ENCODE data around the gene SON. TPM values are rescaled to one million over a fixed set of nuclear protein-coding genes. Genes with fewer than 3 reads are reported as not detected.
"Not testable (repeated sequence)": the region's sequence is repeated elsewhere in the genome, so short reads cannot be mapped to it uniquely, and the experiment has no call there.

SON gene, protein sequence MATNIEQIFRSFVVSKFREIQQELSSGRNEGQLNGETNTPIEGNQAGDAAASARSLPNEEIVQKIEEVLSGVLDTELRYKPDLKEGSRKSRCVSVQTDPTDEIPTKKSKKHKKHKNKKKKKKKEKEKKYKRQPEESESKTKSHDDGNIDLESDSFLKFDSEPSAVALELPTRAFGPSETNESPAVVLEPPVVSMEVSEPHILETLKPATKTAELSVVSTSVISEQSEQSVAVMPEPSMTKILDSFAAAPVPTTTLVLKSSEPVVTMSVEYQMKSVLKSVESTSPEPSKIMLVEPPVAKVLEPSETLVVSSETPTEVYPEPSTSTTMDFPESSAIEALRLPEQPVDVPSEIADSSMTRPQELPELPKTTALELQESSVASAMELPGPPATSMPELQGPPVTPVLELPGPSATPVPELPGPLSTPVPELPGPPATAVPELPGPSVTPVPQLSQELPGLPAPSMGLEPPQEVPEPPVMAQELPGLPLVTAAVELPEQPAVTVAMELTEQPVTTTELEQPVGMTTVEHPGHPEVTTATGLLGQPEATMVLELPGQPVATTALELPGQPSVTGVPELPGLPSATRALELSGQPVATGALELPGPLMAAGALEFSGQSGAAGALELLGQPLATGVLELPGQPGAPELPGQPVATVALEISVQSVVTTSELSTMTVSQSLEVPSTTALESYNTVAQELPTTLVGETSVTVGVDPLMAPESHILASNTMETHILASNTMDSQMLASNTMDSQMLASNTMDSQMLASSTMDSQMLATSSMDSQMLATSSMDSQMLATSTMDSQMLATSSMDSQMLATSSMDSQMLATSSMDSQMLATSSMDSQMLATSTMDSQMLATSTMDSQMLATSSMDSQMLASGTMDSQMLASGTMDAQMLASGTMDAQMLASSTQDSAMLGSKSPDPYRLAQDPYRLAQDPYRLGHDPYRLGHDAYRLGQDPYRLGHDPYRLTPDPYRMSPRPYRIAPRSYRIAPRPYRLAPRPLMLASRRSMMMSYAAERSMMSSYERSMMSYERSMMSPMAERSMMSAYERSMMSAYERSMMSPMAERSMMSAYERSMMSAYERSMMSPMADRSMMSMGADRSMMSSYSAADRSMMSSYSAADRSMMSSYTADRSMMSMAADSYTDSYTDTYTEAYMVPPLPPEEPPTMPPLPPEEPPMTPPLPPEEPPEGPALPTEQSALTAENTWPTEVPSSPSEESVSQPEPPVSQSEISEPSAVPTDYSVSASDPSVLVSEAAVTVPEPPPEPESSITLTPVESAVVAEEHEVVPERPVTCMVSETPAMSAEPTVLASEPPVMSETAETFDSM (N-terminal part only)
- 100 to 1,000 TPM; 312 to 316 TPM for total RNA-seq

DNA sequence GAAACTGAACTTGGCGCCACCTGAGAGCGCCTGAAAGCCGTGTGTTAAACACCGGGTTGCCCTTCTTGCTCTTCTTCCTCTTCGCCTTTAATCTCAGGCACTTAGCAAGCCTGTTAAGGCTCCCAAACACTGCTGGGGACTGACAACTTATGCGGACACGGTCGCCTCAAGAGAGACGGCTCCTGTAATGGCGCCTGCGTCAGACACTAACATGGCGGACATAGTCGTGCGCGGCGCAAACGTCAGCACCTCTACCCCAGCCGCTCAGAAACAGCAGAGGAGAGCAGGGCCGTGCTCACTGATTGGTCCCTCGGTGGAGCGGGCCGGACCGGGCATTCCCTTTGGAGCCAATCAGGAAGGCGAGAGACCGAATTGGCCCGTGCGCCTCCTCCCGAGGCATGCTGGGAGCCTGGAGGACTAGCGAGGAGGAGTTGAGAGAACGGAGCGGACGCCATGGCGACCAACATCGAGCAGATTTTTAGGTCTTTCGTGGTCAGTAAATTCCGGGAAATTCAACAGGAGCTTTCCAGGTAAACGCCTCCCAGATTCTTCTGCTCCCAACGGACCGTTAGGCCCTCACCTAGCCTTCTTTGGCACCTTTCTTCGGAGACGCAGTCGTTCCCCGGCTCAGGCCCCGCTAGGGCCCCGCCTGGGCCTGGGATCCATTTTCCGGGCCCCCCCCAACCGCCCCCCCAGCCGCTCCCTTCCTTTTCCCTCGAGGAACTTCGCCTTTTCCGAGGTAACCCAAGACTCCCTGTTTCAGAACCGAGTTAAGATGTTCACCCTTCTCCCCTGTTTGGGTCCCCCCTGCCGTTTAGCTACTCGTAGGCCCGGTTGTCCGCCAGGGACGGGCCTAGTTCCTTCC, at the start of gene SON:
TSS of gene SON (plus strand) at position 399 of the 865 bp plus-strand sequence. CDS start at position 454, 55 bp downstream.
- POLR2A ChIA-PET: interaction anchor here (0.5 to 3.7 kb wide), 8 partner anchors 9 to 504 kb away, joined by 3 to 18 read pairs (median 4); partner anchors contain the start of genes DONSON, IFNAR1 and TMEM50B

DNA sequence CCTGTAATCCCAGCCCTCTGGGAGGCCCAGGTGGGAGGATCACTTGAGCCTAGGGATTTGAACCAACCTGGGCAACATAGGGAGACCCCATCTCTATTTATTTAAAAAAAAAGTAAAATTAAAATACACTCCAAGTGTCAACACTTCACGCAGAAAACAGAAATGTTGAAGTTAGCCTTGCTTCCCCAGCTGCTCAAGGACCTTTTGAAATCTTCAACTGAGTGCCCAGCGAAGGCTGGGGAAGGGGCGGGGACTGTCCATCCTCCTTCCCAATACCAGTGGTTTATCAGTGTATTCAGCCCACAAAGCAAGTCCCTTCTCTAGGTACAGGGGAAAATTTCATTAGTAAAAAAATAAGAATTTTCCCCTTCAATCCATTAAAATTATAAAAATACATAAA, 49.1 kb upstream of the SON start:
- POLR2A ChIA-PET: no interaction called here
- CTCF ChIA-PET: no interaction called here

More for the DNA sequence above, at the start of gene SON:
- CTCF ChIA-PET: interaction anchor here (0.6 to 3.3 kb wide), 4 partner anchors 15 to 771 kb away, joined by 3 to 7 read pairs (median 4); partner anchors contain the start of gene PAXBP1

DNA sequence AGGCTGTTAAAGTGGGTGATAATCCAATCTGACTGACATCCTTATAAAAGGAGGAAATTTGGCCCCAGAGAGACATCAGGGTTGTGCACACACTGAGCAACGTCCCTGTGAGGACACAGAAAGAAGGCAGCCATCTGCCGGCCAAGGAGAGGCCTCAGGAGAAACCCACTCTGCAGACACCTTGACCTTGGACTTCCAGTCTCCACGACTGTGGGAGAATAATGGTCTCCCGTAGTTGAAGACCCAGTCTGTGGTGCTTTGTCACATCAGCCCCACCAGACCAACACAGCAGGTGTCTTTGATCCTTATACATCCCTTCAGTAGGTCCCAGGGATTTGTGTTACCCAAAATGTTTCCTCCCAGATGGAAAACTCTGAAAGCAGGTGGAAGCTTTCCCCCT, 47.1 kb upstream of the SON start:
- CTCF ChIA-PET: no interaction called here
- POLR2A ChIA-PET: no interaction called here

DNA sequence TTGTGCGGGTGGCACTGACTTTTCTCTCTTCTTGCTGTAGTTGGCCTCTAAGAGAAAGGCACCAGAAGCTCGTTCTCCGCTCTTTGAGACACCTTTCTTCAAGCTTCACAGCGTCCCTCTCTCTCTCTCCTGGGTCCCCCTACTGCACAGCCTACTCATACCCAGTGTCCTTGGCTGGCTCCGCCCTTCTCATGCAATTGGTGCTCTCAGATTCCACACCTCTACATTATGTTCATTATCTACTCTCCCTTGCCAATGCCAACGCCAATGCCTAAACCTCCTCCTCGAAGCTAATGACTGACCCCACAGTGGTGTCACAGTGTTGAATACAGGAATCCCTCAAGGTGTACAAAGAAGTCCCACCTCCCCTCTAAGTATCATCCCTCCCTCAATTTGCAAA, 46.5 kb upstream of the SON start:
- POLR2A ChIA-PET: no interaction called here
- CTCF ChIA-PET: interaction anchor here (1.0 kb wide), 1 partner anchor 61 kb away, joined by 3 read pairs; no protein-coding TSS in a partner anchor

DNA sequence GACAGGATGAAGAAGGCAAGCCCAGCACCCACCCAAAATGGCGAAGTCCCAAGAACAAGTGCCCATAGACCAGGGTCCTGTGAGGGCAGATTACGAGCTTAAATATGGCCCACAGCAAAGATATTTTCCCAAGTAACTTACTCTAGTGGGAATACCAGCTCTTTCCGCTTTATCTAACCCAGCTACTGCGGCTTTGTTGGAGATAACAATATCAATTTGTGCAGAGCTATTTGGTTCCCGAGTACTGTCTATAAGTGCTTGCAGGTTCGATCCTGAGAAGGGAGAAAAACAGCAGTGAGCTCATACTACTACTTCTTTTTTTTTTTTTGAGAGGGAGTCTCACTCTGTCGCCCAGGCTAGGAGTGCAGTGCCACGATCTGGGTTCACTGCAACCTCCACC, 37.0 kb upstream of the SON start:
- ChIA-PET CTCF (interaction anchor here (0.6 kb wide), 1 partner anchor 15 kb away, joined by 4 read pairs; no protein-coding TSS in a partner anchor), POLR2A (no interaction called here)

DNA sequence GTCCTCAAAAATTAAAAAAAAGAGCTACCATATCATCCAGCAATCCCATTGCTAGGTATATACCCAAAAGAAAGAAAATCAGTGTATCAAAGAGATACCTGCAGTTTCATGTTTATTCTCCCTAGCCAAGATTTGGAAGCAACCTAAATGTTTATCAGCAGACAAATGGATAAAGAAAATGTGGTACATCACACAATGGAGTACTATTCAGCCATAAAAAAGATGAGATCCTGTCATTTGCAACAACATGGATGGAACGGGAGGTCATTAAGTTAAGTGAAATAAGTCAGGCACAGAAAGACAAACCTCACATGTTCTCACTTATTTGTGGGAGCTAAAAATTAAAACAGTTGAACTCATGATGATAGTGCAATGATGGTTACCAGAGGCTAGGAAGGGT, 35.8 kb upstream of the SON start:
- CTCF ChIA-PET: not testable (repeated sequence)

DNA sequence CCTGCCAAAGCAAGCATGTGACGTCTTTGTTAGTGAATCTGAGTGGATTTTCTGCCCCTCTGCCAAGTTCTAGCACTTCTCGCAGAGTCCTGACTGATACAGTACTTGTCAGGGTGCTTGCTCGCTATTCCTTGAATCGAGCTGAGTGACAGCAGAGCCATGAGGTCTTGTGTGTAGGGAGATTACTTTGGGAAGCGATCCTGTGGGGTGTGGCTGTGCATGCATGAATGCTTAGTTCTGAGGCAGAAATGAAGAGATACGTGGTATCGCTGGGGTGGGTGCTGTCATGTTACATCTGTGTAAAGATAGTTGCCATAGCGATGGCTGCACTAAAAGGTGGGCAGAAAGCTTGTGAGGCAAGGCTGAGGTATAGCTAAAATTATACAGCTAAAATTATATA, 32.0 kb upstream of the SON start:
- ChIA-PET POLR2A (no interaction called here), CTCF (no interaction called here)

More for the DNA sequence above, 35.8 kb upstream of the SON start:
- POLR2A ChIA-PET: not testable (repeated sequence)

DNA sequence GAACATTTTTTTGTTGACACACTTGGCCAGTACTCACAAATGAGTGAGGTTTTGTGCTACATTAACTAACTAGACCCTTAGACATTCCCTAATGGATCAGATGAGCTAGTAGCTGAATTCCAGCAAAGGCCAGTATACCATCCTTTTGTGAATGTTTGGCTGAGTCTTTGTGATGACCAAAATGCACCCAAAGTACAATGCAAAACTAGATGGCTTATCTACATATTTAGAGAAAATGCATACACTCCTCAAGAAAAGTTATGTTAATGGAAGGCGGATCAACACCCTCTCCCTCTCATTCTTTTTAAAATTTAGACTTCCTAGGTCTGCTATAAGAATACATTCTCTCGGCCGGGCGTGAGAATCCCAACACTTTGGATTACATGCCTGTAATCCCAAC, 31.2 kb upstream of the SON start:
- ChIA-PET POLR2A (interaction anchor here (0.5 kb wide), 1 partner anchor 82 kb away, joined by 4 read pairs; no protein-coding TSS in a partner anchor), CTCF (no interaction called here)

DNA sequence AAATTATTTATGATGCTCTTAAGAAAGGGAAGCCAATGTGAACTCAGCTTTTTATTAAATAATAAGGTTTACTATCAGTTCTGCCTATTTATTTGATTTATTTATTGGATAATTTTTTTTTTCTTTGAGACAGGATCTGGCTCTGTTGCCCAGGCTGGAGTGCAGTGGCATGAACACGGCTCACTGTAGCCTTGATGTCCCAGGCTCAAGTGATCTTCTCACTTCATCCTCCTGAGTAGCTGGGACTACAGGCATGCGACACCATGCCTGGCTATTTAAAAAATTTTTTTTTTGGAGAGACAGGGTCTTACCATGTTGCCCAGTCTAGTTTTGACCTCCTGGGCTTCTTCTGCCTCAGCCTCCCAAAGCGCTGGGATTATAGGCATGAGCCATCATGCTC, 30.4 kb upstream of the SON start:
- POLR2A ChIA-PET: interaction anchor here (0.6 kb wide), 1 partner anchor 33 kb away, joined by 3 read pairs; no protein-coding TSS in a partner anchor
- CTCF ChIA-PET: interaction anchor here (0.8 kb wide), 1 partner anchor 12 kb away, joined by 5 read pairs; no protein-coding TSS in a partner anchor

DNA sequence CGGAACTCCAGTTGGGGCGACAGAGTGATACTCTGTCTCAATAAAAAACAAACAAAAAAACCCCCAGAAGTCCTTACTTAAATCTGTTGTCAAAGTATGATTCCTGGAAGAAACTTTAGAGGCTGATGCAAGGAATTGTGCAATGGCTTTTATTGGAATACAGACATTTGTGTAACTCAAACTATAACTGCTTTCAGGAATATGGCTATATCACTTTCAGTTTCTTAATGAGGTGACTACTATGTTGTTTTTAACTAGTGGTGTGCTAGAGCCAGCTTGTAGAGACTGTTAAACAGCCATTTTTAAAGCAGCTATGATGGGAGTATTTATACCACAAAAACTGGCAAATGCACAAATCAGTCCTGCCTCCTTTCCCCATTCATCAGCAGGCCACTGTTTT, 28.6 kb upstream of the SON start:
- ChIA-PET POLR2A (no interaction called here), CTCF (interaction anchor here (0.6 kb wide), 1 partner anchor 93 kb away, joined by 4 read pairs; no protein-coding TSS in a partner anchor)

DNA sequence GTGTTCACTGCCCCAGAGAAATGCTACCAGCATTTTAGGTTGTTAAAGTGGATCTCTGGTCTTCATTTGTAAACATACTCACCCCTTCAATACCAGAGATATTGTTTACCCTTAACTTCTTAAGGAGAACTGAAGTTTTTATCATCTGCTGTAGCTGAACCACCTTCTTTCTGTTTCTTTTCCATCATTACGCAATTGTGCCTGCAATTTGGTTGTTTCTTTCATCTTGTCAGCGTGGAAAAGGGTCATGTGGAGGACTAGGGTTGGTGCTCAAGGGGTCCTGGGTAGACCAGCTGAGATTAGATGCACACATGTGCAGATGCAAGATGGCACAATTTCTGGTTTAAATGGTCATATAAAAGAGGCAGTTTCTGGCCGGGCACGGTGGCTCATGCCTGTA, 23.9 kb upstream of the SON start:
- ChIA-PET CTCF (interaction anchor here (0.6 kb wide), 1 partner anchor 15 kb away, joined by 5 read pairs; no protein-coding TSS in a partner anchor), POLR2A (interaction anchor here (1.1 kb wide), 1 partner anchor 39 kb away, joined by 6 read pairs; no protein-coding TSS in a partner anchor)

DNA sequence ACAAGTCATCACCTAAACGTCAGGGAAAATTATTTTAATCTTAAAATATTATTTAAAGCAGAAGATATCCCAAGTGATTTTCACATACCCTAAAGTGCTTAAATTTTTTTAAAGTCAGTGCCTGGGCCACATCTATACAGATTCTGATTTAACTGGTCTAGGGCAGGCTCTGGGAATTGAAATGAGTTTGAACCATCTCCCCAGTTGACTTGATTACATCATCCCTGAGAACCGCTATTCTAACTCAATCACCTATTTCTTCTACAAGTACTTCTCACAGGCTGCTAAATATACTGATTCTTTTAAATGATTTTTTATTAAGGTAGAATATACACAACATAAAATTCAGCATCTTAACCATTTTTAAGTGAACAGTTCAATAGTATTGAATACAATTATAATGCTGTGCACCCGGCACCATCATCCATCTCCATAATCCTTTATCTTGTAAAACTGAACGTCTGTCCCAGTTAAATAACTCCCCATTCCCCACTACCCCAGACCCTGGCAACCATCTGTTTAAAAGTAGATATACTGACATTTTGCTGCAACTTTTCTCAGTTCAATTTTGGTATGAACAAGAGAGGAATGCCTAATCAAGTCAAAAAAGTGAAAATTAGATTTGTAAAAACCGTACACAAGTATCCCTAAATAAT, 20.4 kb upstream of the SON start:
- ChIA-PET POLR2A (no interaction called here), CTCF (interaction anchor here (0.6 kb wide), 1 partner anchor 317 kb away, joined by 4 read pairs; no protein-coding TSS in a partner anchor)

DNA sequence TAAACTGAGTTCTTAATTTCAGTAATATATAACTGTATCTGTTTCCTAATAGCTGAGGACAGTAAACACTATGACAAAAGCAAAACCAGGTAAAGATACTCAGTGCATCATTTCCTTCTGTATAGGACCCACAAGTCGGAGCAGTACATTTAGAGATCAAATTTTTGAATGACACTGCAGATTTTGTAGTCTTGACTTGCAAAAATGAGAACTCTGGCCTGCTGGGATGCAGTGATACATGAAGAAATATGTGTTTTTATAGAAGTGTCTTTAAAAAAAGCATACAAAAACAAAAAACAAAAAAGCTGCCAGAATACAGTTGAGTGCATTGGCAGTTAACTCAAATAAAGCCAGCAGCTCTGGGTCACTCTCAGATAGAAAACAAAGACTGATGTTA, 19.9 kb upstream of the SON start:
- POLR2A ChIA-PET: no interaction called here
- CTCF ChIA-PET: no interaction called here

DNA sequence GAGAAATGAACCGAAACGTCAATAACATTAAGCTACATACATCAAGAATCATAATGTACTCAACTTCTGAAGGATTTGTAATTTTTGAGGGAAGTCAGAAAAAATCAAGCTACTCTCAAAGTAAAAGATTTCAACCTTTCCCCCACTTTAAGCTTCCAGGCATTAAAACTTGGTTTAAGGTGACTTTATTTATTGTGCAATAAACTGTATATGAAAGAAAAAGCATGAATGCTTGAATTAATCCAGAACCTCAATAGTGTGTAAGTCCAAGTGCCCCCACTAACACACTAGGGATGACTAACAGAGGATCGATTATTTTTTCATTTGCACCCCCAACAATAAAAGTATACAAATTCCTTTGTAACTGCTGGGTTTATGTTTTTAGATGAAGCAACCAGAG, 11.8 kb upstream of the SON start:
- CTCF ChIA-PET: no interaction called here

DNA sequence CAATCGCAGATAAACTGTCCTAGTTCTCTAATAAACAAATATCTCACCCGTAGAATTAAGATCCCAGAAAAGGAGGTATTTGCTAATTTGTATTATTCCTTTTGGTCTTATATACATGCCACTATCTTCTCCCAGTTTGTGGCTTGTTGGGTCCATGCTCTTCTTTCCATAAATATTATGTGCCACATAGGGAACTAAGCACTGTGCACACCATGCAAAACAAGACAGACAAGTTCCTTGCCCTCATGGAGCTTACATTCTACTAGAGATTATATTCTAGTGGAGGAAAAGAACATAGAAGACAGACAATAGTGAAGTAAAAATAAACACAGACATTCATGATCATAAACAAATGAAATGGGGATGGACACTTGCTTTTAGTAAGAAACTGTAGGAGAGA, 5.6 kb upstream of the SON start:
- CTCF ChIA-PET: no interaction called here
- POLR2A ChIA-PET: no interaction called here

More for the DNA sequence above, 11.8 kb upstream of the SON start:
- POLR2A ChIA-PET: no interaction called here

DNA sequence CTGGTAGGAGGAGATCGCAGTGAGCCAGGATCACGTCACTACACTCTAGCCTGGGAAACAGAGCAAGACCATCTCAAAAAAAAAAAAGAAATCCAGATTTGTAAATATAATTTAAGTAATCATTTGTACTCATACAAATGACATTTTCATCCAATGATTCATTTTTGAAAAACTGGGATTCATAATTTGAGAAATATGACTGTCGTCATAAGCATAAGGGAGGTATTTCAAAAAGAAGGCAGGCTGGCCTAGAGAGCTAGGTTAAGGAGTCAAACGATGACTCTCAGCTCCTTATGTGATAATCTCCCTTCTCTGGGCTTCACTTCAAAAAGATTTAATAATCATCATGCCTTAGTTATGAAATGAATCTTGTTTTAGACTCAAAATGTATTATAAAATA, 3.2 kb upstream of the SON start:
- CTCF ChIA-PET: no interaction called here
- POLR2A ChIA-PET: no interaction called here

DNA sequence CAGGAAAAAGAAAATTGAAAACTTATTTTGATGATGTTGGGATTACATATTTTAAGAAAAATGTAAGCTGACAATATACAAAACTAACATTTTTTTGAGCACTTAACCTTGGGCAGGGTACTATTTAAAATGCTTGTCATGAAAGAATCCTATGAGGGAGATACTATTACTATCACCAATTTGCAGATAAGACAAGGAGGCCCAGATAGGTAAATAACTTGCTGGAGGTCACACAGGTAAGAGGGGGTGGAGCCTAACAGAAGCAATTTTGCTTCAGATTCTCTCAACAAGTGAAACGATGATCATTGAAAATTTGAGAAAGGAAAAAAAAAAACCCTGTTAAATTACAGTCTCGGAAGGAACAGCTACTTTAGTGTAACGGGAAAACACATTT, 2.1 kb upstream of the SON start:
- ChIA-PET POLR2A (interaction anchor here (0.6 to 3.7 kb wide), 3 partner anchors 47 to 135 kb away, joined by 4 to 18 read pairs (median 5); partner anchors contain the start of genes DONSON and TMEM50B), CTCF (interaction anchor here (3.3 kb wide), 1 partner anchor 18 kb away, joined by 7 read pairs; no protein-coding TSS in a partner anchor)

All from activated CD8-positive, alpha-beta memory T cell treated with anti-CD3 and anti-CD28 coated beads for 36 hours (primary cell).